Adrenal gland (tissue), 5 donors: ENCODE measurements around the gene NUP98.
"Not testable (repeated sequence)": the region's sequence is repeated elsewhere in the genome, so short reads cannot be mapped to it uniquely, and the experiment has no call there.

Experiments used
- CTCF ChIP-seq, 6 experiments: fragments of 450-650 bp in 4 of 6; fragments of 200-600 bp in 2 of 6; sonication (generic) in 1 of 6; IDR thresholded peaks; 1 replicate in 5 of 6; 2 replicates in 1 of 6; pipeline versions ENCODE4 v1.5.1 to v1.8.0; 2016 to 2021; ENCODE audit warnings: antibody characterized with exemption in 6 of 6, mild to moderate bottlenecking in 2 of 6, moderate library complexity in 1 of 6
- POLR2A ChIP-seq, 2 donors: fragments of 450-650 bp; IDR thresholded peaks; one replicate each; pipeline ENCODE4 v1.6.1; 2017; ENCODE audit warnings: antibody characterized with exemption in 2 of 2, mild to moderate bottlenecking in 2 of 2, moderate library complexity in 1 of 2
- donor health status: DM: no; HTN: no; CAD: no.

- not testable (repeated sequence) for TF ChIP-seq CTCF, POLR2A (IDR thresholded peaks at IDR 0.05)
Measured at GRCh38 chr11:3814832-3815231, 17.5 kb upstream of the NUP98 start.
